Stimulated activated CD4-positive, alpha-beta T cell treated with anti-CD3 and anti-CD28 coated beads, TNF-alpha, amount 100 ng/mL, for 4 hours (primary cell): Measurements from ENCODE around the gene BCL11B.
"Not testable (repeated sequence)": the region's sequence is repeated elsewhere in the genome, so short reads cannot be mapped to it uniquely, and the experiment has no call there.

Experiments
- DNase-seq, 3 experiments: peaks; one replicate each; pipeline ENCODE4 v3.0.0-alpha.2; 2020; ENCODE audit warnings: low read depth in 3 of 3

The BCL11B gene

DNA sequence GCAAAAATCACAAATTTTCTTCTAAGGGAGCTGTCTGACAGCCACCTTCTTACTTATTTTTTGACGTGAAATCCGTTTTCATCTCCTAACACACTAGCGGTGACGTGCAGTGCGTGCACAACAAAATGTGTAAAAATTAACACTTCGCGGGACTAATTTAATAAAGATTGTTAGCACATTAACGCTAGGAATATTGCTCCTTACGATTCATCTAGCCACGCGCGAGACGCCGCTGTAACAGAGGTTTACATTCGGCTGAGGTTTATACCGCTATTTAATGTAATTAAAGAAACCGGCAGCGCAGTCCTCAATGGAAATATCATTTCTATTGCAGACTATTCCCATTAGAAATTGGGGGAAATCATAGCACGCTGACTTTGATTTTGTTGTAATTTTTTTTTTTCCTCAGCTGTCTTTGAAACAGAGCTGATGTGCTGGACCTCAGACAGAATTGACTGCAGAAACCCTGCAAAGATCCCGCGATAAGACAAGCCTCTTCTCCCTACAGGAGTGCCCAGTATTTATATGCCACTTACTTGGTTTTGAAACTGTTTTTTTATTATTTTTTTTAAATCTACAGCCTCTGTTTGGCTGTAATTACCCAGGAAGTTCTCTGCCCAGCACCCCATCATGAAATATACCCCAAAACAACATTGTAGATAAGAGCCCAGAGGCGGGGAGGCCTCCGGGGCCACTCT, 31.2 kb downstream of the BCL11B start:
- DNase-seq = no peak

DNA sequence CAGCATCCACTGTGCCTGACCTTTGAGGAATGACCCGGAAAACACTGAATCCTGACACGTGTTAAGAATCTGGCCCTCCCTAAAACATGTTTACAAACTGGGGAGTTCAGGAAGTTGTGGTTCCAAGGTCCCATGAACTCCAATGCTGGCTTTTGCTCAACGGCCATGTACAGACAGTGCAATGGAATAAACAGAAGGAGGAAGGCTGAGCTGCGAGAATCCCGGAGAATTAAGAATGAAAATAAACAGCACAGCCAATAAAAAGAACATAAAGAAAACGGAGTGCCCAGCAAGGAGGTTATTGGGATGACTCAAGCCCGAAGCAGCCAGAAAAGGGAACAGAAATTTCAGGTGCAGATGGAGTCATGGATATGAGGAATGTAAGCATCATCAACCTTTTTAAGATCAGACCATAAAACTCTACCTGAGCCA, 32.3 kb downstream of the BCL11B start:
- DNase-seq = no peak

DNA sequence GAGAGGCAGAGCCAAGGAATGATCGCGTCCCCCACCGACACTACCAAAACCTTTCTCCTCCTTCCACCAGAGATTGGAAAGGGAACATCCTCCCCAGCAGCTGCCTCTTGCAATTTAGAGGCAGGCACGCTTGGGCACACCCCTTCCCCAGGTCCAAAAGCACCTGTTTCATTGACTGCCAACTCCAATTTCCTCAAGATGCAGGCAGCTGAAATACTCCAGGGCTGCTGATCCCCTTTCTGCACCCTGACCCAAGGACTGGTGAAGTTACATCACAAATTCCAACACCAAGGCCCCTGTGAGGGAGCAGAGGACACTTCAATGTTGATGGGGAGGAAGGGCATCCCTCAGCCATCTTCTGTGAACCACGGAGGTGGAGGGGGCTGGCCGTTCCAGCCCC, 33.8 kb downstream of the BCL11B start:
- no peak for DNase-seq

DNA sequence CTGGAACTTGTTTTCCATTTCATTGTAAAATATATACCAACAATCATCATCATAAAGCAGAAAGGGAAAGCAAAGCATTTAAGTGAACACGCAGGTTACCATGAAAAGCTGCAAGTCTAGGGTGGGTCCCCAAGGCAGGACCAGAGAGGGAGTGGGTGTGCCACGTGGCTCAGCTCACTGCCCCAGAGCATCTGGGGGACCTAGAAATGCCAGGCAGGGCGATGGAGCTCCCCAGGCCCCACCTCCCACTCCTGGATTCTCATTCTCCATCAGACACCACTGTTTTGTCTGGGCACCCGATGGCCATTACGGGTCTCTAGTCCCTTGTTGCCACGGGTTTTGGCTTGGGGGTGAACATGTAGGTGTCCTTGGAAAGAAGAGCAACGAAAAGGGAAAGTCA, 34.7 kb downstream of the BCL11B start:
- no peak for DNase-seq

DNA sequence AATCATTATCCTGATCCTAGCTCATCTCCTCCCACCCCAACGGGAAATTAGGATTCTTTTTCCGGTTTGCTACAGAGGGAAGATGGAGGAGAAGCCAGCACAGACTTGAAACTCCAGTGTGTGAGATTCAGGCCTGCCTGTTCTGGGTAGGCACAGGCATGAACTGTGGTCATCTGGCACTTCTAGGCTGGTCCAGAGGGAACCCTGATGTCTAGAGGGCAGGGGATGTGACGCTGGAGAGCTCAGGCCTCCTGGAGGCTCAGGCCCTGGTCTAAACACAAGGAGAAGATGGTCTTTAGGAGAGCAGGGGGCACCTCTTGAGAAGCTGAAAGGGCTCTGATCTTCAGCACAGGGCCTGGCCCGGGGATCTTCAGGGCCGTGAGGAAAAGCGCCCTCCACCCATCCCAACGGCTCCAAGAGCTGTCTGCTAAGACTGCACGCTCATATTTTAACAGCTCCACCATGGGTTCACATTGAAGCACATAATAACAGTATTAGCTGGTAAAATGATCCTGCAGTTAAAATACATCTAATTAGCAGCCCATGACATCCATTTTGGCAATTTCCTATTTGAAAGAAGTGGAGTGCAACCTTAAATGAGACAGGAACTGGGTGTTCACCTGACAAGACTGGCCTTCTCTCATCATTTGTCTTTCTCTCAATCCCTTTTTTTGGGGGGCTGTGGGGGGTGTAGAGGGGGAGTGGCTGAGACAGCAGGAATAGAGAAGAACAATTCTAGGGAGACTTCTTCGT, 35.4 kb downstream of the BCL11B start:
- DNase-seq = no peak

DNA sequence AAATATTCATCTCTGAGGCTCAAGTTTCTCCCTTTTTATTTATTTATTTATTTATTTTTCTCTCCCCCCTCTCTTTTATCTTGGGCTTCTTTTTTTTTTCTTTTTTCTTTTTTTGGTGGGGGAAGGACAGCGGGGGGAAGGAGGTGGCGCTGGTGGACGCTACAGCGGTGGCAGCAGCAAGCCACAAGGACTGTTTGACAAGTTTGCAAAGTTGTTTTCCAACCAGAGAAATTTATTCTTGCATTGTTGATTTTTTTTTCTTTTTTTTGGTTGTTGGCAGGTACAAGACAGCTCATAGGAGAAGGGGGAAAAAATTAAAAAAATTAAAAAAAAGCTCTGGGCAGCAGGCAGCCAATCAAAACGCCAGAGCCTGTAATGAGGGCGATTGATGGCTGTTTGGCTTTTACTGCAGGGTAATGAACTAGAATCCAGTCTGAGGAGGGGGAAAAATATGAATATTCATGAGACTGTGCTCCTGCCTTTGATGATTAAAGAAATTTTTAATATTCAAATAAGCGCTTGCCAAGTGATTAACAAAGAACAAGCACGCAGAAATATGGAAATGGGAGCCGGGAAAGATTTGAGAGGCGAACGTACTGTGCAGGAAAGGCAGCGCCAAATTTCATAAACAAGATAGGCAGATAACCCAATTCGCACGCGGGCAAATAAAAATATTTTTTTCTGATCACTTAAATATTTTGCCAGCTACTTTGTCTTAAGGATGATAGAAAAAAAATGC, 36.2 kb downstream of the BCL11B start:
- no peak for DNase-seq

DNA sequence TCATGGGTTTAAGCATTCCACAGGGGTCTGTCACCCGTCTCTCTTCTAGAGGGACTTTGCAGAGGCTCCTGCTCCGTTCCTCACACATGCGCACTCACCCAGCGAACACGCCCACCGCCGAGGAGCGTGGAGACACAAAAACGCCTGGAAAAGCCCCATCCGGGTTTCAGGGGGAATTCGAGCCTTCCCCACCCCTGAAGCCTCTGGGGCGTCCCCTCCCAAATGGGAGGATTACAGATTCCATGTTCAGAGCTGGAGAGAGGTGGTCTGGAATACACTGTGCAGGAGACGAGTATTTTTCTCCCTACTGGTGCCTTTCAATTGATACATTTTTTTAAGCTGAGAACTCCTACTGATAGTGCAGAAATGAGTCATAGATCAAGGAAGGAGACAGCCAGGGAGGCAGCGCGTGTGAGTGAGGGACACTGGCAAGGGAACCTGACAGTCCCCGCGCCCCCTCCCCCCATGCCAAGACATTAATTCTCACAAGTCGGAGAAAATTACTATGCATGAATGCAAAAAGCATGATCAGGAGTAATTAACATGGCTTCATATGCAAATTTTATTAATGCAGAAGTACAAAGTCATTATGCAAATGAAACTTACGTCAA, 36.9 kb downstream of the BCL11B start:
- DNase-seq = peak; percentile 62 to 70 (median 63)

DNA sequence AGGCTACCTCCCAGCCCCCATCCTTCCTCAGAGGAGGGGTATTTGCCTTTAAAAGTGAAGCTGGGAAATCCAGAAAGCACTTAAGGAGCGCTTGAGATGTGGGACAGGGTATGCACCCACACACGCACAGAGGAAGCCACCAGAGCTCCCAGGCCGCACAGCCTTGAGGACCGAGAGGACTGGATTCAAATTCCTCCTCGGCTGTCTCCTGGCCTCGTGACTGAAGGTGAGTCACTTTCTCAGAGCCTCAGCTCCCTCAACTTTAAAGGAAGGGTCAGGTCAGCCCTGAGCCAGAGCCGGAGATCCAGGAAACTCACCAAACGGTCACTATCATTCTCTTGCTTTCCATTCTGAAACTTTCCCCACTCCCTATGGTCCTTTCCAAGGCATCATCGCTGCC, 37.6 kb downstream of the BCL11B start:
- no peak for DNase-seq

DNA sequence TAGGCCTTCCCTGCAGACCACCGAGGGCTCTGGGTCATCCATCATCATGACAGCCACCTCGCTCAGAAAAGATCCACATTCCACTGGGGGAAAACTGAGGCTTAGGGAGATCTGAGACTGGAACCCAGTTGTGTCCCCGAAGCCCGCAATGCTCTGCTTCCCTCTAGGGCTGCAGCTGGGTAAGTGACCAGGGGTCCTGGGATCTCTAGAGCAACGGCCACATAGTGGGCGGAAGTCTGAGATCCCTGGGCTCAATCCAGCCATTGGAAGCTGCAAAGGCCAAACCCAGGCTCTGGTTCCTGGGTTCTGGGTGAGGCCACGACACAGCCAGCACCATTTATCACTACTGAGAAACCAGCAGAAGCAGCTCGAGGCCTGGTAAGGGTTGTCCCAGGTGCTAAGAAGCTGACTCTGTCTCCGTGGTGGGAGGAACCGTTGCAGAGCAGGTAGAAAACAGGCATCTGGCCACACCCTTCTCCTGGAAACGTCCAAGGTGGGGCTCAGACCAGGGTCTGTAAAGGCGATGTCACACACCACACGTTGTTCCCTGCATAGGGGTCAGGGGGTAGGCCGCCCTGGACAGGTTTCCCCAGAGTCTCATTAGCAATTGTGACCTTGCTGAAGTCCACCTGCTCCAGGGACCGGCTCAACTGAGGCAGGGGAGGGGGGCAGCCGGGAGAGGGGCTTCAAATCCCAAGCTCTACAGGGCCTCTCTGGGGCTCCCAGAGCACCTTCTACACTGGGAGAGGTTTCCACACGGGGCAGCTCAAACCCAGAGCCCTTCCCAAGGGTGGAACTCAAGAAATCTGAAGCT, 38.6 kb downstream of the BCL11B start:
- DNase-seq = no peak

DNA sequence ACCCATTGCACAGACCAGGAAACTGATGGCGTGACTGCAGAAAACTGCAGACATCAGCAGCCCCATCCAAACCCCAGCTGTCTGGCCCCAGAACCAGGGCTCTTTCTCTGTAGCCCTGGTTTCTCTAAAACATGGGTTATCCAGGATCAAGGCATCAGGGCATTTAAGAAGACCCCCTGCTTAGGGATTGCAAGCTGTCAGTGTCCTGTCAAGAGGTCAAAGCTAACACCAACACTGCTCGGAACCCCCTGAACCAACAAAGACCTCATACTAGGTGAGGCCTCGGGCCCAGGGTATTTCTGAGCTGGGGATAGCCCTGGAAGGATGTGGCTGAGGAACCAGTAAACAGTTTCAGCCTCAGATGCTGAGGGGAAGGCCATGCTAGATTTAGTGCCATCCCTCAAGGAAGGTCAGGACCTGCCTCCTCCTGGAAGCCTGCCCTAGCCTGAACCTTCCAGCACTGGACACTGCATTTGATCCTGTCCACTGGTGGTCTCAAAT, 39.2 kb downstream of the BCL11B start:
- DNase-seq = no peak

DNA sequence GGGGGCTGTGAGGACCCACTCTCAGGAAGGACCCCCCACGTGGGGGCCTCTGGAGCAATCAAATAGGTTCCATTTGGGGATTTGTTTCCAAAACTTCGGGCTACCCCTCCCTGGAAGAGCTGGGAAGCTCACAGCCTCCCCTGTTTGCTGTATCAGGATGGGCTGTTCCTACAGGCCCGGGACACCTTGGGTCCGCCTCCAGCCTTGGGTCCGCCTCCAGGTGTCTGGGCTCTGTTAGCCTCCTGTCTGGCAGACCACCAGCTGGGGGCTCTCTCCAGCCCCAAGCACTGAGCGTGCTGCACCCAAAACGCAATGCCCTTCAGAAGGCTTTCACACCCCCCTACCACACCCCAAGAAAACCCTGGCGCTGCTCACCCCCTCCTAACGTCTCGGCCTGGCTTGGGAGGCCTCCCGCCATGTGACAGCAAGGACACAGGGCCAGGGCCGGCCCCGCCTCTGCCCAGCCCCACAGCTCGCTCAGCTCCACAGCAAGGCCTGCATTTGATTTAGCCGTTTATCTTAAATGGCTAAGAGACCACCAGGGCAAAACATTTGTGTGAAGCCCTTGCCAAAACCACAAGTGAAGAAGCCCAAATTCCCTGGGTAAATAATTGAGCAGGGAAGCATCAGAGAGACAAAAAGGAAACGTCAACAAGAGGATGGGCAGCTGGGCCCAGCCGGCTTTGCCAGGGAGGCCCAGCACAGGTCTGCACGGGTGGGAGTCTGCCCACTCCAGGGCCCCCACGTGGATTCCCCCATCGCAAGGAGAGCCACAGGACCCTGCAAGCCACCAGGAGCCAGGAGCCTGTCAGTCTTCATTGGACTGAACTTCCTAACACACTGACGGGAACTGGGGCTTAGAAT, 39.9 kb downstream of the BCL11B start:
- no peak for DNase-seq

DNA sequence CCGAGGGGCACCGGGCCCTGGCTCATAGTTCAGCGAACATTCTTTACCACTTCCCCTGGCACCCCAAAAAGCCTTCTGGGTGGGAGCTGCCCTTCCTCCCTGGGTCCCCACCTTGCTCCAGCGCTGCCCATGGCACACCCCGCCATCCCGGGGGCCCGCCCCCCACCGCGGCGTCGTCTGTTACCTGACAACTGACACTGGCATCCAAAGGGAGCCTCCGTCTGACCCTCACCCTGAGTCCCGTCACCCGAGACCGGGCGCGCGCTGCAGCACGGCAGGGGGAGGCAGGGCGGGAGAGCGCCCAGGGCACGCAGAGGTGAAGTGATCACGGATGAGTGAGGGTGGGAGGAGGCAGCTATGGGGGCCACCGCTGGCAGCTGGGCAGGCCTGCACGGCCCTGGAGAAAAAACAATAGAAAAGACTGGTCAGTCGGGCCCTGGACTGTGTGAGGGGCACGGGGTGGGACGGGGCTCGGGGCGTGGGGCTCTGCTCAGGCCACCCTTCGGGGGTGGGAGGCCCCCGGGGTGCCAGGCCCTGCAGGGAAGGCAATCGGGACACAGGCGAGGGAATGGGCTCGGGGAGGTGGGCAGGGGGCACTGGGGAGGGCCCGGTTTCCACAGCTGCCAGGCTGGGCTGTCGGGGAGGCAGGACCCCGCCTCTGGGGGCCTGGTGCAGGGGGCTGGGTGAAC, 40.7 kb downstream of the BCL11B start:
- no peak for DNase-seq

DNA sequence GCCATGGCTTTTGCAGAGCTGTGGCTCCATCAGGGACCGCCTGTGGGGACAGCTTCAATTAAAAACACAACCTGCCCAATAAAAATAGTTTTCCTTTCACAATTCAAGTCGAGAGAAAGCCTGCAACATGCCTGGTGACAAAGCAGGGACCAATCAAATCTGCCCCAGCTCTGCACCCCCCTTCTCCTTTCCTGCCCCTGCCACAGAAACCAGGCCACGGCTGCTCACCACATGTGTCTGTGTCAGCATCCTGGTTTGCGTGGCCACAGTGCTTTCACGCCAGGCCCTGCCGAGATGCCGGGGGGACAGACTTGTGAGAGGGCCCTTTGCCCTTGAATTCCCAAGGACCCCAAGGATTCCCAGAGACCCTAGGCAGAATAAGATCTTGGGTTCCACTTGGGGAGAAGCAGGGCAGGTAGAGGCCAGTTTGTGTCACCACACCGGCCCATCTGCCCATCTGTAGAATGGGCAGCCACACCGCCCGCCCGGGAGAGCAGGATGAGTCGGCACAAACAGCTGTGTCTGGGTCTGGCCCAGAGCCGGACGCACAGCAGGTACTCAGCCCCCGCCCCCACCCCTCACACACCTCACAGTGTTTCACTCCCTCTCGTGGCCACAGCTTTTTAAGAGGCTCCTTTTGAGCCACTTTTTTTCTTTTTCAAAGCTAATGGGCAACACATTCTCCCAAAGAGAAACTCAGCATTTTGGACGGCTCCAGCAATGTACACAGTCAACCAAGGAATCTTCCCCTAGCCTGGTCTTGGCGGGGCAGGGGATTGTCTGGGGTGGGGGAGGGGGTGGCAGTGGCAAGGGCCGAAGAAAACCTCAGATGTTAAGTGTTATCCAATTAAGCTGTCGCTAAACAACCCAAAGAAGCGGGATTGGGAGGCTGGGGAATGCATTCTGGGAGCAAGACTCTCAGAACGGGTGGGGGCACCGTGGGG, 41.5 kb downstream of the BCL11B start:
- peak; percentile 55 to 63 (median 62) for DNase-seq

DNA sequence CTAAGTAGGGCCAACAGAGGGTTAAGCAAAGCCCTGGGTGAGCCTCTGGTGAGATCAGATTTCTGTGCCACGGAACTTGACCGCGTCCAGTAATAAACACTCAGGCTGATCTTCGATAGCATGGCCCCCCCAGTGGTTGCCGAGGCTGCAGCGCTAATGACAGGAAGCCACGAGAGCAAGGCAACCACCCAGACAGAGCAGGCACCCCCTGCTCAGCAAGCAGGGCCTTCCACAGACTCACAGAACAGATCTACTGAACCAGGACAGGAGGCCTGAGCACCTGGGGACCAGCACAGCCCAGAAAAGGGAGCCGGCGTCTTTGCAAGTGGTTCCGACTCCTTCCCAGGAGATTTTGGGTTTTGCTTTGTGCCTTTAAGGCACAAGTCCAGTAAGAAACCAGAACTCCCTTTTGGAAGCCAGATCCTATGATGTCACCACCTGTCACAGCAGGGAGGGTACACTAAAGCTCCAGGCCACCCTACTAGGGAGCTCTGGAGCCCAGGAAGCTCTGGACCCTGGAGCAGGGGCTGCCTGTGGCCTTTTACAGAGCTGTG, 42.3 kb downstream of the BCL11B start:
- no peak for DNase-seq

DNA sequence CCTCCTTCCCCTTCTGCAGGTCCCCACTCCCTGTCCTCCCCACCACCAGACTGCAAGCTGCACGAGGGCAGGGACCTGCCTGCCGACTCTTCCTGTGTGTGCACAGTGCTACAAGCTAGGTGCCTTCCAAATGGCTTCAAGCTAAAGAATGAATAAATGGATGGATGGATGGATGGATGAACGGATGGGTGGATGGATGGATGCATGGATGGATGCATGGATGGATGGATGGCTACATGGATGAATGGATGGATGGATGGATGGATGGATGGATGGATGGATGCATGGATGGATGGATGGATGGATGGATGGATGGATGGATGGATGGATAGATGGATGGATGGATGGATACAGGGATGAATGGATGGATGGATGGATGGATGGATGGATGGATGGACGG, 43.2 kb downstream of the BCL11B start:
- DNase-seq = not testable (repeated sequence)

DNA sequence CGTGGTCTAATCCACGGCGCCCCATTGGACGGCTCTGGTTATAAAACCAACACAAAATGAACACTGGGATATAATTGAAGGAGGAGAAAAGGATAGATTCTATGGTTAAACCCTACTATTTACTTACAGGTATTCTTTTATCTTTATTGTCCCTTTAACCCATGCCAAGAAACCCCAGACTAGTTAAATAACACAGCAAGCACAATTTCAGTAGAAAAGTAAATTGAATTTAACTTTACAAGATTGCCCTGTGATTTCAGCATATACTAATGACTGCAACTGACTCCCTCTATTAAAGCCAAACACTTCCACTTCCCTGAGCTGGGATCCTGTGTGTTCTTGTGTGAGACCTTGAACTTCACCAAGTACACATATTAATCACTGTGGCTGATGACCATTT, 45.3 kb downstream of the BCL11B start:
- no peak for DNase-seq

DNA sequence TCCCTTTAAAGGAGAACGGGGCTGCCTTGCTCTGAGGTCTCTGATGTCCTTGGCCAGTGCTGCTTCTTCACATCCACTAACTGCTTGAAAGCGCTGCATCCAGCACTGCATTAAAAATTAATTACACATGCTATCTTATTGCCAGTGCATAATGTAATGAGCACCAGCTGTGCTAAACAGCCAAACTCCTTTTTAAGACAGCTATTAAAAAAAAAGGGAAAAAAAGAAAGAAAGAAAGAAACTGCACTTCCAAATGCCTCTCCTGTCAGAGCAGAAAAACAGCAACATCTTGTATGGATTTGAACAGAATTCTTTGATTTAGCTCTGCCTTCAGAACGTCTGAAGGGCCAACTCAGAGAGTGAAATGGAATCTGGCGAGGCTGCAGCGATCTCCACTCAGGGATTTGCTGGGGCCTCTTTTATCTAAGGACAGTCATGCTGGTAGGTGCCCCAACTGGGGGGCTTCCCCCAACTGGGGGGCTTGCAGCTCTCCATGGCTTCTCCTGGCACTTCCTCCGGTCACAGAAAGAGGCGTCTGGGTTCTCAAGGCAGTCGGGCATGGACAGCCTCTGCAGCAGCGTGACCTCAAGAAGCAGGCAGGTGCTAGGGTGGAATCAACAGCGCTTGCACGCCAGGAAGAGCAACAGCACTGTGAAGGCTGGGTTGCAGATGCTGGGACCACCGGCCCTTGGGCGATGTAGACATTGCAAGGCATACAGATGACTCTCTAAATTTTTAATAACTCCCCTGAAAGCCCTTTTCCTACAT, 46.4 kb downstream of the BCL11B start:
- no peak for DNase-seq
